HEK293 (cell line): ENCODE data around the gene CD180.

ENCODE experiments used
- ZBTB11 ChIP-seq: fragments of 450-650 bp; formaldehyde crosslinking; conservative IDR thresholded peaks from 2 replicates; pipeline ENCODE4 v1.5.1; 2016; ENCODE audit warnings: low read depth, missing biosample characterization, missing genetic modification characterization
- ZNF704 ChIP-seq: fragments of 450-650 bp; formaldehyde crosslinking; IDR thresholded peaks from 2 replicates; pipeline ENCODE4 v1.5.1; 2016; ENCODE audit warnings: missing biosample characterization, missing genetic modification characterization
- TF ChIP-seq, protein P1 (sequence below): fragments of 450-650 bp; formaldehyde crosslinking; IDR thresholded peaks from 2 replicates; pipeline ENCODE4 v1.5.1; 2016; ENCODE audit warnings: missing biosample characterization, missing genetic modification characterization

DNA sequence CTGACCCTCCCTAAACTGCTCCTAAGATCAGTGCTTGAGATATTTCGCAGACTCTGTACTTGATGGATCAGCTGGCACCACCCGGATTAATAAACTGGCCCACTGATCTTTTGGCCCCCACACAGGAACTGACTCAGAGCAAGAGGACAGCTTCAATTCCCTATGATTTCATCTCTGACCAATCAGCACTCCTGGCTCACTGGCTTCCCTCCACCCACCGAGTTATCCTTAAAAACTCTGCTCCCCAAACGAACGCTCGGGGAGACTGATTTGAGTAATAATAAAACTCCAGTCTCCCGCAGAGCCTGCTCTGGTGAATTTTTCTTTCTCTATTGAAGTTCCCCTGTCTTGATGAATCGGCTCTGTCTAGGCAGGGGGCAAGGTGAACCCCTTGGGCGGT is 36.5 kb upstream of the CD180 start:
- TF ChIP-seq, protein P1, sequence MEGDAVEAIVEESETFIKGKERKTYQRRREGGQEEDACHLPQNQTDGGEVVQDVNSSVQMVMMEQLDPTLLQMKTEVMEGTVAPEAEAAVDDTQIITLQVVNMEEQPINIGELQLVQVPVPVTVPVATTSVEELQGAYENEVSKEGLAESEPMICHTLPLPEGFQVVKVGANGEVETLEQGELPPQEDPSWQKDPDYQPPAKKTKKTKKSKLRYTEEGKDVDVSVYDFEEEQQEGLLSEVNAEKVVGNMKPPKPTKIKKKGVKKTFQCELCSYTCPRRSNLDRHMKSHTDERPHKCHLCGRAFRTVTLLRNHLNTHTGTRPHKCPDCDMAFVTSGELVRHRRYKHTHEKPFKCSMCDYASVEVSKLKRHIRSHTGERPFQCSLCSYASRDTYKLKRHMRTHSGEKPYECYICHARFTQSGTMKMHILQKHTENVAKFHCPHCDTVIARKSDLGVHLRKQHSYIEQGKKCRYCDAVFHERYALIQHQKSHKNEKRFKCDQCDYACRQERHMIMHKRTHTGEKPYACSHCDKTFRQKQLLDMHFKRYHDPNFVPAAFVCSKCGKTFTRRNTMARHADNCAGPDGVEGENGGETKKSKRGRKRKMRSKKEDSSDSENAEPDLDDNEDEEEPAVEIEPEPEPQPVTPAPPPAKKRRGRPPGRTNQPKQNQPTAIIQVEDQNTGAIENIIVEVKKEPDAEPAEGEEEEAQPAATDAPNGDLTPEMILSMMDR (tag by site-specific recombination): no peak
- no peak for TF ChIP-seq ZBTB11 (tag by site-specific recombination)
- TF ChIP-seq ZNF704 (tag by site-specific recombination): no peak
